ENCODE results near the gene RACGAP1.

DNA sequence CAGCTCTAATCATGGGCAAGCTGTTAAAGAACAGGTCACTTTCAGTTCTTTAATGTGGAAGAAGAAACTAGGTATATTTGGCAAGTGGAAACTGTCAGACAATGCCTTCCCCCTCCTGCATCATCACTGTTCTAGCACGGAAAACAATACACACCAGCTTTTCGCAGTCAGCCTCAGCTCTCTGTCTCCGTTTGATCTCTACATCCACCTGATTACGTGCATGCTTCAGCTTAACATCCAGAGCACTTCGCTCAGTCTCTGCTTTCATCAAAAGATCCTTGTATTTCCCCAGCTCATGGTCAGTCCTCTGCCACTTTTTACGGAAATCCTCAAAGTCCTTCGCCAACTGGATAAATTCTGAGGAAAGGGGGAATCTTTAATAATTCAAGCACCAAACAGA lies 19.0 kb downstream of the RACGAP1 start:
- no peak for TF ChIP-seq RFX5 (IDR thresholded peaks at IDR 0.05; ENCODE audit: low read length)
- TF ChIP-seq EP300 (IDR thresholded peaks at IDR 0.05; ENCODE audit: borderline replicate concordance in 1 of 2, low read depth in 1 of 2, low read length in 1 of 2), result no peak
